GM19397 (cell line): Measurements from ENCODE around the gene DUSP2.
A peak's percentile ranks its signal among the peaks of the same experiment; 100 is the strongest.
"Not testable (repeated sequence)": the region's sequence is repeated elsewhere in the genome, so short reads cannot be mapped to it uniquely, and the experiment has no call there.

ENCODE experiments used
- ATAC-seq: cut with Tn5 transposase; IDR thresholded peaks from one replicate; pipeline ENCODE4 v1.9.1; 2021; ENCODE audit warnings: mild to moderate bottlenecking, moderate library complexity; ENCODE audit not compliant: unreplicated experiment

Gene DUSP2

GRCh38 chr2:96148410-96149217 is 3.4 kb upstream of the DUSP2 start:
- ATAC-seq, result peak; percentile 22

DNA sequence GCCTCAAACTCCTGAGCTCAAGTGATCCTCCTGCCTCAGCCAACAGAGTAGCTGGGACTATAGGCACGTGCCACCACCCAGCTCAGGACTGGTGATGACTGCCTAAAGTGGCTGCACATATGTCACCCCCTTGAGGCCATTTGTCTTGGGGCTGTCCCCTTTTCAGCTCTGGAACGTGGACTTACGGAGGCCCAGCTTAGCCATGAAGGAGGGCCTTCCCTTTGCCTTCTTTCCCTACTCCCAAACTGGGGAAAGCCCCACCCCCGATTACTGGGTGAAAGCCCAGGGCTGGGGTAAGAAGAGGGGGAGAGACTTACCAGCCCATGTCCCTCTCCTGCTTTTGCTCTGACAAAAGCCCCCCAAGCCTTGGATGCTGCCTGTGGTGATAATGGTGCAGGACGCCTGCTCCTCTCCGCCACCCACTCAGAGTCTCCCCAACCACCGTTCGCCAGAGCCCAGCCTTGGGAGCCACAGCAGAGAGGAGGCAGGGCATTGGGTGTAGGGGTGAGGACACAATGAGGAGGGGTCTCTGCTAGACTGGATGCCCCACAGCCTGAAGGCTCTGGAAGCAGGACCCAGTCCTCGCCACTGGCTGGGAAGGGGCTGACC is 2.5 kb upstream of the DUSP2 start:
- no peak for ATAC-seq

- no peak for ATAC-seq
These were observed 1.8 kb upstream of the DUSP2 start for GRCh38 chr2:96146881-96147592.

GRCh38 chr2:96146153-96146880 is 1.1 kb upstream of the DUSP2 start:
- peak; percentile 39 for ATAC-seq

DNA sequence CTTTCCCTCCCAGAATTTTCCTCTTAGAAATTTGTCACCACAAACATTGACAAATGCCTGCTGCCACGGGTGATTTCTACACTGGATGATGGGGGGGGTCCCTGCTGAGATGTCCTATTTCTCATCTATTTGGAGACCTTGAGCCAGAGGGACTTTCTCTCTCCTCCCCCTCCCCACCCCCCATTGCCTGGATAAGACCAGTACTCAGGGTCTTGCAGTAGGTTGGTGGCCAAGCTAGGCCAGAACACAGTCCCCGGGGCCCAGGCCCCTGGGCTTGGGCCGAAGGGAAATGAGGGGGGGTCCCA is 560 bp upstream of the DUSP2 start:
- no peak for ATAC-seq

DNA sequence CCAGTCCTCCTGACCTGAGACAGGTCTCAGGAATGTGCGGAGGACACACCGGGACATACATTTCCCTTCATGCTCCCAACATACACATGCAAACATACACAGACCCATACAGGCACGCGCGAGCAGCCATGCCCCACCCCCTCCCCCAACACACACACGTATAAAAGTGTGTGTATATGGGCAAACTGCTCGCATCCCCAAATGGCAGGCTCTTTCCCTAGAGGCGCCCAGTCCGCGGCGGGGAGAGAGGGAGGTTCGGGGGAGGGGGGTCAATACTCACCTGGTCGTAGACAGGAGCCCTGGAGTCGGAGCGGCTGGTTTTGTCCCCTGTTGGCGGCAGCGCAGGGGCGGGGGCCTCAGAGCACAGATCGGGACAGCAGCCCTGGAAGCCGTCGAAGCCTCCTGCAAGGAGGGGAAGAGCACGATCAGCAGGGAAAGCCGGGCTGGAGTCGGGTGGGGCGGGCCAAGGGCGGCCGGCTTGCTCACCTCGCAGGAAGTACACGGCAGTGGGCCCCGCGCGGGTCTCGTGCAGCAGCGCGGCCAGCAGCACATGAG is 682 bp downstream of the DUSP2 start:
- ATAC-seq, result no peak

DNA sequence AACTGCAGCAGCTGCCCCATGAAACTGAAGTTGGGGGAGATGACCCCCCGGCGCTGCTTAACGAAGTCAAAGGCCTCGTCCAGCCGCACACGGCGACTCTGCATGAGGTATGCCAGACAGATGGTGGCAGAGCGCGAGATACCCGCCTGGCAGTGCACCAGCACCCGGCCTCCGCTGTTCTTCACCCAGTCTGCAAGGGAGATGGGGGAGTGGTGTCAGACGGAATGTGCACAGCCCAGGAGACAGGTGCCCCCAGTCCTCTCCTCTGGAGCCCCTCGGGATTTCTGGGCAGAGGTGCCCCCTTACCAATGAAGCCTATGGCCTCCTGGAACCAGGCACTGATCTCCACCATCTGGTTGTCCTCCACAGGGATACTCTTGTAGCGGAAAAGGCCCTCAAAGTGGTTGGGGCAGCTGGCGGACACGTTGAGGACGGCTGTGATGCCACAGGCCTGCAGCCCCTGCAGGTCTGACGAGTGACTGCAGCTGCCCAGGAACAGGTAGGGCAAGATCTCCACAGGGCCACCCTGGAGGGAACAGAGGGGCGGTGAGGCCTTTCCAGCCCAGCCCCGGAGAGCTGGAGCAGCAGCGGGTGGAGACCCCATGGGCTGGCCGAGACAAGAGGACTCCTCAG is 1.3 kb downstream of the DUSP2 start:
- ATAC-seq, result no peak

- ATAC-seq, result no peak
These were observed 1.9 kb downstream of the DUSP2 start for GRCh38 chr2:96143231-96143847.

DNA sequence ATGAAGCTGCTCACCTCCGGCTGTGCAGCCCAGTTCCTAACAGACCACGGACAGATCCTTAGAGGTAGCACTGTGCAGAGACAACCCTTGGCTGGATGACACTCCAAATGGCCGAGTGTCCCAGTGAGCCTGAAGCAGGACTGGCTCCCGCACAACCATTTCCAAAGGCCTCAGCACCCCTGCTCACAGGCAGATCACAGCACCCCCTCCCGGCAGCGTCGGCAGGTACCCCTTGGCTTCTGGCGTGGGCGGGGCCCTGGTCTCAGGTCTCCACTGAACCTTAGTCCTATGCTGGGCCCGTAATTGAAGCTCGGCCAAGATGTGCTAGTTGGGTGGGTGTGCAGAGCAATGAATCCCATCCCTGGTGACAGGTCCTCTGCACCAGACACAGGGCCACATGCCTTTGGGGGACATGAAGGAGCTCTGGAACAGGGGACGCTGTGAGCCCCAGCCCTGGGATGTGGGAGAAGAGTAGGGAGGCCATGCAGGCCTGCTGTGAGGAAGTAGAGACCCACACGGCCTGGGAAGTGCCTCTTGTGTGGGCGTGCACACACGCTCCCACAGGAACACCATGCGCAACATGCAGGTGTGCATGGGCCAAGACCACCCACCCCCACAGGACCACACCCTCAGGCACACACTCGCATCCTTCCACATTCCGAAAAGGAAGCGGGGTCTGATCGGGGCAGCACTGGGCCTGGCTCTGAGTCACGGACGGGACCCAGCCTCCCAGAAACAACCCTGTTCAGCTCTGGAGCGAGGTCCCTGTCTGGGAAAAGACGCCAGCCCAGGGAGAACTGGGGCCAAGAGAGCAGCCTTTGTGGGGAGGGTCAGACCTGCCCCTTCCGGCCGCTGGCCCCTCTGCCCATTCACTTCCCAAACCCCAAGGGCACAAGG is 2.8 kb downstream of the DUSP2 start:
- ATAC-seq, result no peak

DNA sequence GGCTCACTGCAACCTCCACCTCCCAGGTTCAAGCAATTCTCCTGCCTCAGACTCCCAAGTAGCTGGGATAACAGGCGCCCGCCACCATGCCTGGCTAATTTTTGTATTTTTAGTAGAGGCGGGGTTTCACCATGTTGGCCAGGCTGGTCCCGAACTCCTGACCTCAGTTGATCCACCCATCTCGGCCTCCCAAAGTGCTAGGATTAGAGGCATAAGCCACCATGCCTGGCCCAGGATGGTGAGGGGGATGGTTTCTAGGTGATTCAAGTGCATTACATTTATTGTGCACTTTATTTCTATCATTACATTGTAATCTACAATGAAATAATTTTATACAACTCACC is 3.6 kb downstream of the DUSP2 start:
- ATAC-seq, result not testable (repeated sequence)

GRCh38 chr2:96140941-96141623 is 4.2 kb downstream of the DUSP2 start:
- no peak for ATAC-seq

DNA sequence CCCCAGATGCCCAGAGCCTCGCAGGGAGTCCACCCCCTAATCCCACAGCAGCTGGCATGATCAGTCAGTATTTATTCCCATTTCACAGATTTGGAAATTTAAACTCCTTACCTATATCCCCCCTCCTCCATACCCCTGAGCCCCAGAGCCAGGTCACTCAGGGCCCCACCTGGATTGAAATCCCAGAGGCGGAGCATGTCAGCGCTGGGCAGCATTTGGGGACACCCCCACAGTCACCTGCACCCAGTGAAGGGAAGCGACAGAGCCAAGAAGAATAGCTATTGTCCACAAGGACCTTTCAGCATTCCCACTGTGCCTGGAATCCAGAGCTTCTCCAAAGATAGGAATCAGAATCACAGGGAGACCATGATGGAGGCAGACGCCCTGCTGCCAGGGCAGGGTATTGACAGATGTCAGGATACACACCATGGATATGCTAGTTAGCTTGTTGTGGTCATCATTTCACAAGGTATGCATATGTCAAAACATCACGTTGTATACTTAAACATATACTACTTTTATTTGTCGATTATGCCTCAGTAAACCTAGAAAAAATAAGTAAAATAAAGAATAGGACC is 6.0 kb downstream of the DUSP2 start:
- no peak for ATAC-seq

DNA sequence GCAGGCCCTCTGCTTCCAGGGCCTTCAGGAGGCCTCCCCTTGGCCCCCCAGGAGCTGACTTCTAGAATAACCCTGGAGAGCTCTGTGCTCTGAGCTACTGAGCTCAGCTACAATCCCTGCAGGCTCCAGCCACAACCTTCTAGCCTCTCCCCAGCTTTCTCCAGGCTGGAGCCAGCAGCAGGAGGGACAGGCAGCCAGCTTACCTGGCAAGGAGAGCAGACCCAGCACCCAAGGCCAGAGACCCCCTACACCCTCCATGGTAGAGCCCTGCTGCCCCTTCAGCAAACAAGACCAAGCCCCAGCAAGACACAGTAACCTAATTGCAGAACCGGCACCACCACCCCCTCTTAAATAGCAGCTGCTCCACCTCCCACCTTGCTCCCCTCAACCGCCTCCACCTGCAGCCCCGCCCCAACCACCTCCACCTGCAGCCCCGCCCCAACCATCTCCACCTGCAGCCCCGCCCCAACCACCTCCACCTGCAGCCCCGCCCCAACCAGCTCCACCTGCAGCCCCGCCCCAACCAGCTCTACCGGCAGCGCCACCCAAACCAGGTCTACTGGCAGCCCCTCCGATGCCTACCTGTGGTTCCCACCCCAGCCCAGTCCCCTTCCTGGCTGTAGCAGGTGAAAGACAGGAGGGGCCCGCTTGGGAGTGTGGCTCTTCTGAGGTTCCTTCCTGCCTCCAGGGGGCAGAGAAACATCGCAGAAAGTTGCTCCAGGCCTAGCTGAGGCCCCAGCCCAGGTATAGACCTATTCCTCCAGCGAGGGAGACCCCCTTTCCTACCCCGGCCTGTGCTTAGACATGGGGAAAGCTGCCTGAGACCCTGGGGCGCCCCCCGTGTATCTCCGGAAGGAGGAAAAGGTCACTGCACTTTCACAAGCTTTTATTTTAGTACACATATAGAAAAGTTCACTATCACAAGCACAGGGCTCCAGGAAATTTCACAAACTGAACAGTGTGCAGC is 6.8 kb downstream of the DUSP2 start, which contains the start of gene ASTL:
TSS of gene ASTL (minus strand) at position 324 of the 967 bp plus-strand sequence. CDS start at position 258, 66 bp downstream.
- no peak for ATAC-seq

GRCh38 chr2:96137321-96138178 is 7.7 kb downstream of the DUSP2 start:
- no peak for ATAC-seq

DNA sequence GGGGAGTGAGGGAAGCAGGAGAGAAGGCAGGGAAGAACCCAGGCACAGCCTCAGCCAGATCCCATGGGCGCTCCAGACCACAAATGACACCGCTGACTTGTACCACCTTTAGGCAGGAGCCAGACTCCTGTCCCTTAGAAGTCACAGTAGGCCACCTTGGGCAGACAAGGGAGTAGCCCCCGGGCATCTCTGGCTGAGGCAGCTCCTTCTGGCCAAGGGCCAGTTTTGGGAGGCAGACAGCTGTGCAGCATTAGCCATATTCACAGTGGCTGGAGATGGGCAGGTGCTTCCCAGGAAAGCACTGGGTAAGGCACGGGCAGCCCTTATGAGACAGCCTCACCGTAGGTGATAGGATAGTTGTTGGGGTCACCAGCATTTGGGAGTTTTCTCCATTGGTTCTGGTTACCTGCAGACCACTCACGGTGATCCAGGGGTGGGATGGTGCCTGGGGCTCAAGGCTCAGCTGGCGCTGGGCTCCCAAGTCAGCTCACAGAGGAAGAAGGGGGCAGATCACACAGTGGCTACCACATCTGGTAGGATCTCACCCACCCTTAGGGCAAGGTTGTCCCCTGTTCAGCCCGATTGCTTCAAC is 9.0 kb downstream of the DUSP2 start:
- no peak for ATAC-seq

DNA sequence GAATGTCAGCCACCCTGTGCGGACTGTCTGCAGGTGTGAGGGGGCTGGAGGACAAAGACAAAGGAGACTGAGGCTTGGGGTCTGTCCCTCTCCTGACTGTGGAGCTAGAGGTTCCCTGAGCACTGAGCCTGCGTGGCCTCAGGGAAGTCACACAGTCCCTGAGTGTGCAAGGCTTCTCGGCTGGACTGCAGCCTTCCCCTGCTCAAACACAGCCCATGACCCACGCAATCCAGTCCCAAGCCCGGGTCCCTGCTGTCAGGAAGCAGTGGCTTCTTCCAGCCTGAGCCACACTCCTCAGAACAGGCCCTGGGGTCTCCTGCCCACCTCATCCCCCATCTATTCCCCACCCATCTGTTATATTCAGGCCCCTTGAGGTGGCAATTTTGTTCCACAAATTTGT is 9.6 kb downstream of the DUSP2 start:
- no peak for ATAC-seq
